NB4 (cell line): ENCODE results near the gene BRD7.
A peak's percentile ranks its signal among the peaks of the same experiment; 100 is the strongest.

Source experiments
- TF ChIP-seq, protein P1 (sequence below): IDR thresholded peaks from one replicate; pipeline ENCODE4 v1.5.1; 2012; ENCODE audit warnings: low read depth, low read length
- TF ChIP-seq, protein P2 (sequence below): IDR thresholded peaks from 2 replicates; pipeline ENCODE4 v1.6.1; 2011; ENCODE audit warnings: low read depth, low read length

DNA sequence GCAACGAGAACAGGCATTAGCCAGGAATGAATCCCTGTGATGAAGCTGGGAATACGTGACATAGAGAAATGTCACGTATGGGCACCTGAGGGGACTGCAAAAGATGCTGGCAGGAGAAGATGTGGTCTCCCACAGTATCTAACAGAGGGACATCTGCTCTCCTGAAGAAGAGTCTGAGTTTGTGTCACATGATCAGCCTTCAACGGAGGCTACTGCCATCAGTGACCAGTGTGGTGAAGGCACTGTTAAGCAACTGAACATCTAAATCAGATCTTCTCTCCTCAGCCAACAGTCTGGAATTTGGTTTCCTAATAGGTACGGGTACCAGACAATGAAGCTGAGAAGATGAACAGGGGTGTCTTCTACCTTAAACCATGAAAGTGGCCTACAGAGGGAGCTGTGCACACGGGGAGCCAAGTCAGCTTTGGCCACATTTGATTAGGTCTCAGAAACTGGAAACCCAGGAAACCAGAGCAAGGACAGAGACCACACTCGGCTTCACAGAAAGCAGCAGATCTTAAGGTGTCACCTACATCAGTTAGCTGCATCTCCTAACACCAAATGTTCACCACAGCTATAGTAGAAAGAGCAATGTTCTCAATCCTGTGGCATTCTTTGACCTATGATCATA is 41.8 kb downstream of the BRD7 start:
- TF ChIP-seq, protein P1, sequence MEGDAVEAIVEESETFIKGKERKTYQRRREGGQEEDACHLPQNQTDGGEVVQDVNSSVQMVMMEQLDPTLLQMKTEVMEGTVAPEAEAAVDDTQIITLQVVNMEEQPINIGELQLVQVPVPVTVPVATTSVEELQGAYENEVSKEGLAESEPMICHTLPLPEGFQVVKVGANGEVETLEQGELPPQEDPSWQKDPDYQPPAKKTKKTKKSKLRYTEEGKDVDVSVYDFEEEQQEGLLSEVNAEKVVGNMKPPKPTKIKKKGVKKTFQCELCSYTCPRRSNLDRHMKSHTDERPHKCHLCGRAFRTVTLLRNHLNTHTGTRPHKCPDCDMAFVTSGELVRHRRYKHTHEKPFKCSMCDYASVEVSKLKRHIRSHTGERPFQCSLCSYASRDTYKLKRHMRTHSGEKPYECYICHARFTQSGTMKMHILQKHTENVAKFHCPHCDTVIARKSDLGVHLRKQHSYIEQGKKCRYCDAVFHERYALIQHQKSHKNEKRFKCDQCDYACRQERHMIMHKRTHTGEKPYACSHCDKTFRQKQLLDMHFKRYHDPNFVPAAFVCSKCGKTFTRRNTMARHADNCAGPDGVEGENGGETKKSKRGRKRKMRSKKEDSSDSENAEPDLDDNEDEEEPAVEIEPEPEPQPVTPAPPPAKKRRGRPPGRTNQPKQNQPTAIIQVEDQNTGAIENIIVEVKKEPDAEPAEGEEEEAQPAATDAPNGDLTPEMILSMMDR: peak; percentile 50
- TF ChIP-seq, protein P2, sequence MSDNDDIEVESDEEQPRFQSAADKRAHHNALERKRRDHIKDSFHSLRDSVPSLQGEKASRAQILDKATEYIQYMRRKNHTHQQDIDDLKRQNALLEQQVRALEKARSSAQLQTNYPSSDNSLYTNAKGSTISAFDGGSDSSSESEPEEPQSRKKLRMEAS: no peak
